ELR (cell line): ENCODE measurements around the gene CCL11.
A peak's percentile ranks its signal among the peaks of the same experiment; 100 is the strongest.
"Not testable (repeated sequence)": the region's sequence is repeated elsewhere in the genome, so short reads cannot be mapped to it uniquely, and the experiment has no call there.

Experiments
- DNase-seq: peaks from one replicate; pipeline ENCODE4 v3.0.0-alpha.2; 2015; ENCODE audit warnings: low read depth

Gene CCL11

GRCh38 chr17:34307110-34307509, 21.6 kb downstream of the CCL11 start:
- peak; percentile 4 for DNase-seq

- DNase-seq = no peak
Observed at GRCh38 chr17:34308371-34308770, 22.8 kb downstream of the CCL11 start.

DNA sequence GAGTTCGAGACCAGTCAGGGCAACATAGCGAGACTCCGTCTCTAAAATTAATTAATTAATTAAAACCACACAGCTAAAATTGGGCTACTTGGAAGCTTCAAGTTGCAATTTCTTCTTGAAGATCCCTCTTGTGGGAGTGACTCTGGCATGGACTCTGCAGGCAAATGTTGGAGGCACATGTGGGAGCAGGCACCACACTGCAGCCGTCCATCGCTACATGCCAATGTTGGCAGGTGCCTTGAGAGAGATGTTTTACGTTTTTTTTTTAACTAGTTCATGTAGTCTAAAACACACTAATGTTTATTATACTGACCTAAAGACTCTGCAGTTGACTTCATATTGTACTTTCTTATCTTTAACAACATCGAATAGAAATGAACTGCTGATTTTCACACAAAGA, 25.7 kb downstream of the CCL11 start:
- DNase-seq = no peak

- peak; percentile 23 for DNase-seq
Observed at GRCh38 chr17:34312080-34312479, 26.5 kb downstream of the CCL11 start.

GRCh38 chr17:34313164-34313563, 27.6 kb downstream of the CCL11 start:
- no peak for DNase-seq

GRCh38 chr17:34314279-34314678, 28.7 kb downstream of the CCL11 start:
- no peak for DNase-seq

GRCh38 chr17:34318474-34318873, 32.9 kb downstream of the CCL11 start:
- peak; percentile 3 for DNase-seq

DNA sequence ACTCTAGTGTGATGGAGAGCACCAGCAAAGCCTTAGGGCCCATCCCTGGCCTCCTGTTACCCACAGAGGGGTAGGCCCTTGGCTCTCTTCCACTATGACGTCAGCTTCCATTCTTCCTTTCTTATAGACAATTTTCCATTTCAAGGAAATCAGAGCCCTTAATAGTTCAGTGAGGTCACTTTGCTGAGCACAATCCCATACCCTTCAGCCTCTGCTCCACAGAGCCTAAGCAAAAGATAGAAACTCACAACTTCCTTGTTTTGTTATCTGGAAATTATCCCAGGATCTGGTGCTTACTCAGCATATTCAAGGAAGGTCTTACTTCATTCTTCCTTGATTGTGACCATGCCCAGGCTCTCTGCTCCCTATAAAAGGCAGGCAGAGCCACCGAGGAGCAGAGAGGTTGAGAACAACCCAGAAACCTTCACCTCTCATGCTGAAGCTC, 33.5 kb downstream of the CCL11 start, which contains the start of gene CCL8:
Gene CCL8, plus strand, starts transcription at position 397 of the 445 bp plus-strand sequence. CDS start 67 bp downstream, outside the sequence.
- DNase-seq = no peak

- DNase-seq = no peak
Observed at GRCh38 chr17:34321964-34322363, 36.4 kb downstream of the CCL11 start.

- not testable (repeated sequence) for DNase-seq
Observed at GRCh38 chr17:34327580-34327979, 42.0 kb downstream of the CCL11 start.

DNA sequence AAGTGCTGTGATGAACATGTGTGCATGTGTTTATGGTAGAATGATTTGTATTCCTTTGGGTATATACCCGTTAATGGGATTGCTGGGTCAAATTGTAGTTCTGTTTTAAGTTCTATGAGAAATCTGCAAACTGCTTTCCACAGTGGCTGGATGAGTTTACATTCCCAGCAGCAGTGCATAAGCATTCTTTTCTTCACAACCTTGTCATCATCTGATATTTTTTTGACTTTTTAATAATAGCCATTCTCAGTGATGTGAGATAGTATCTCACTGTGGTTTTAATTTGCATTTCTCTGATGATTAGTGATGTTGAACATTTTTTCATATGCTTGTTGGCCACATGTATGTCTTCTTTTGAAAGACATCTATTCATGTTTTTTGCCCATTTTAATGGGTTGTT, 52.2 kb downstream of the CCL11 start:
- DNase-seq = no peak
